Muscle of leg (tissue), 11 donors: ENCODE data around the gene WNT9A. TPM values are rescaled to one million over a fixed set of nuclear protein-coding genes. Genes with fewer than 3 reads are reported as not detected.

Experiments used
- DNase-seq: peaks from one replicate; pipeline ENCODE4 v3.0.0; 2013
- H3K27ac ChIP-seq: one replicate; pipeline ENCODE4 v1.5.1; 2013; ENCODE audit warnings: mild to moderate bottlenecking, low read length, control low read depth
- H3K27me3 ChIP-seq: one replicate; pipeline ENCODE4 v1.6.1; 2013; ENCODE audit warnings: low read length; ENCODE audit not compliant: control insufficient read depth, insufficient read depth
- H3K36me3 ChIP-seq: one replicate; pipeline ENCODE4 v1.6.1; 2013; ENCODE audit warnings: low read length; ENCODE audit not compliant: control insufficient read depth, insufficient read depth
- H3K4me1 ChIP-seq: one replicate; pipeline ENCODE4 v1.6.1; 2013; ENCODE audit warnings: low read length; ENCODE audit not compliant: control insufficient read depth, insufficient read depth
- H3K4me3 ChIP-seq: one replicate; pipeline ENCODE4 v1.5.1; 2013; ENCODE audit warnings: low read length, control low read depth
- H3K9me3 ChIP-seq: replicated peaks from 2 replicates; pipeline ENCODE4 v1.6.1; 2013; ENCODE audit warnings: low read depth, low read length; ENCODE audit not compliant: control insufficient read depth
- WGBS: methylation state at CpG from one replicate; pipeline ENCODE4 v1.1.5; 2013; ENCODE audit warnings: missing lambda C conversion rate; ENCODE audit not compliant: insufficient coverage; 5-methylcytosine and 5-hydroxymethylcytosine counted together
- polyA plus RNA-seq, 8 donors: library from polyadenylated mRNA; unstranded; fragments of 120-200 nt; gene quantifications; one replicate each; pipeline versions ENCODE4 v1.2.1 to v1.2.3, GENCODE V29; 2013; ENCODE audit warnings: inconsistent platforms in 1 of 8, low replicate concordance in 1 of 8; ENCODE audit not compliant: insufficient read length in 8 of 8, insufficient read depth in 1 of 8
- total RNA-seq: library from RNA; stranded (reverse); fragments of 120-200 nt; gene quantifications from one replicate; pipeline ENCODE4 v1.2.4, GENCODE V29; 2013

WNT9A gene
- total and polyA plus RNA-seq, 9 donors = 4.6 to 10.2 (median 6.5) TPM

DNA sequence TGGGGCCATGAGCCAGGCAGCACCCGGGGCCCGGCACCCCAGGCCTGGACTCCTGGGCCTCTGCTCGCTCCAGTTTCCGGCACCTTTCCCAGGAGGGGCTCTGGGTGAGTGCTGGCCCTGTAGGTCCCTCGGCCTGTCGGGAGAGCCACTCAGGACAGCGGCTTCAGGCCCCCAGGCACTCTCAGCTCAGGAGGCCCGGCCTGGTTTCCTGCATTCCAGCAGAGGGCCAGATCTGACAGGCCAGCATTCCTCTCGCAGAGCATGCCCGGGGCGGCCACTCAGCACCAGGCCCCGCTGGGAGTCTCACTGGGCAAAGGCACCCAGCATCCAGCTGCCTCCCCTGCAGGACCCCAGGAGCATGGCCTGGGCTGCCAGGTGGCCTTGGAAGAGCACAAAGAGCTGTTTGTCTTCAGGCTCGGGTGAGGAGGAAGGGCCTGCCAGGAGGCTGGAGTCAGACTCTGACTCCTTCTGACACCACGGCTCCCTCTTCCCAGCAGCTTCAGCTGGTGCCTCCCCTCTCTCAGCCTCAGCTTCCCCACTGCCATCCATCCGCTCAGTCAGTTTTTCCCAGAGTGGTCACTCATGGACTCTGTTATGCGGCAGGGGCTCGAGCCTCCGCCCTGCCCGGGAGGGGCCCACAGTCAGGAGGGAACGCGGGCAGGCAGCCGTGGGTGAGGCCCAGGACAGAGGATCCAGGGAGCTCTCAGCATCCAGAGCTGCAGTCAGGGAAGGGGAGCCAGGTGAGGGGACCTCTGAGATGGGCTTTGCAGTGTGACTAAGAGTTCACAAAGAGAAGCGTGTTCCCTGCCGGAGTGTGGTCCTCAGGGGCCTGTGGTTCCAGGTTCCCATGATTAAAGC, 51.7 kb downstream of the WNT9A start:
- Histone ChIP-seq H3K36me3 (no peaks in the 10 kb centered on the region), H3K9me3 (no peaks in the 10 kb centered on the region), H3K27me3 (no peaks in the 10 kb centered on the region), H3K4me3 (no peak overlapping the region), H3K27ac (no peak overlapping the region), H3K4me1 (peaks cover 33% of the 10 kb centered on the region)
- peak; percentile 50 for DNase-seq
- 49% methylated on average over 22 of the region's 24 CpGs for WGBS

DNA sequence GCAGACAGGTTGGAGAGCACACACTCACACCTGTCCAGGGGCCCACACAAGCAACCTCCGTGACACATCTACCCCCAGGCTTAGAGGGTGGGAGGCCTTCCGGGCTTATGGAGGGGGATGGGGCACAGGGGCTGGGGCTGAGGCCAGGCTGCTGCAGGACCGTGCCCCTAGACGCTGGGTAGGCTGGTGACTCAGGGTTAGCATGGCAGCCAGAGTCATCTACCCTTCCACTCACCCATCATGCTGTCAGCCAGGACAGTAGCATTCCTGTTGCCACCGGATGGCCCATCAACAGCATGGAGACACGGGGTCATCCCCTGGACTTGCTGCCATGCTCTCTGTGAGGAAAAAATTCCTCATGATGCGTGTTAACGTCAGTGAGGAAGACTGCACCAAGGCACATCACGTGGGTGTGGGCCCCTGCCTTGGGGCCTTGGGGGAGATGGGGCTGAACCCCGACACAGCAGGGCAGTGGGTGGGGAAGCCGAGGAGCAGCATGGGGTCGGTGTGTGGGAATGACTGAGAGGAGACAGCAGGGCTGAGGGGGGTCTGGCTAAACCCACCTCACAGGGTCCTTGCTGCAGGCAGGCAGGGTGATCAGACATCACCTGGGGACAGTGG, 52.8 kb downstream of the WNT9A start:
- no peaks in the 10 kb centered on the region for H3K36me3 ChIP-seq
- no peaks in the 10 kb centered on the region for H3K9me3 ChIP-seq
- H3K4me3 ChIP-seq = no peak overlapping the region
- peaks cover 35% of the 10 kb centered on the region for H3K4me1 ChIP-seq
- no peaks in the 10 kb centered on the region for H3K27me3 ChIP-seq
- no peak for DNase-seq
- no peak overlapping the region for H3K27ac ChIP-seq
- 83% methylated on average over 10 of the region's 12 CpGs for WGBS

DNA sequence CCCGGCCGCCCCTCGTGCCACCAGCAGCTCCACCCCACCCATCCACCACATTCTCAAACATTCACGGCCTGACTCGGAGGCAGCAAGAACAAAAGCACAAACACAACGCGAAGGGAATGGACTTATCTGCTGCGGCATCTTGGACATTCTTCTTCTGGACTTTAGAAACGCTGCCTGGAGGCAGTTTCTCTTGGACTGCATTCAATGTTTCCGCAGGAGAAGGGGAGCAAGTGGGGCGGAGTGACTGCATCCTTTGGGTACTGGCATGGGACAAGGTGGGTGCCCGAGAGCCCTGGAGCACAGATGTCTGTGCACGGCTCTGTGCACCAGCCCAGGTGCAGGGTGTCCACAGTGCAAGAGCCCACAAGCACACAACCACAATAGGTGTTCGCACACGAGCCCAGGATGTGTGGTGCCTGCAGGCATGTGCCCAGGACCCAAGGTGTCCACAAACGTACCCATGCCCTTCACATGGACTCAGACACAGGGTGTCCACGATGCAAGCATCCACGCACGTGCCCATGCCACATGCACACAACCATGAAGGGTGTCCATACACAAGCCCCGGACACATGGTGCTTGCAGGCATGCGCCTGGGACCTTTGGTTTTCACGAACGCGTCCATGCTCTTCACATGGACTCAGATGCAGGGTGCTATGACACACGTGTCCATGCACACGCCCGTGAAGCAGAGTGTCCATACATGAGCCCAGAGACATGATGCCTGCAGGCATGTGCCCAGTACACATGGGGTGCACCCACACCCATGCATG, 53.6 kb downstream of the WNT9A start:
- Histone ChIP-seq H3K27ac (no peak overlapping the region), H3K27me3 (no peaks in the 10 kb centered on the region), H3K36me3 (no peaks in the 10 kb centered on the region), H3K9me3 (no peaks in the 10 kb centered on the region), H3K4me3 (no peak overlapping the region), H3K4me1 (peaks cover 29% of the 10 kb centered on the region)
- no peak for DNase-seq
- 84% methylated on average over 26 of the region's 27 CpGs for WGBS

DNA sequence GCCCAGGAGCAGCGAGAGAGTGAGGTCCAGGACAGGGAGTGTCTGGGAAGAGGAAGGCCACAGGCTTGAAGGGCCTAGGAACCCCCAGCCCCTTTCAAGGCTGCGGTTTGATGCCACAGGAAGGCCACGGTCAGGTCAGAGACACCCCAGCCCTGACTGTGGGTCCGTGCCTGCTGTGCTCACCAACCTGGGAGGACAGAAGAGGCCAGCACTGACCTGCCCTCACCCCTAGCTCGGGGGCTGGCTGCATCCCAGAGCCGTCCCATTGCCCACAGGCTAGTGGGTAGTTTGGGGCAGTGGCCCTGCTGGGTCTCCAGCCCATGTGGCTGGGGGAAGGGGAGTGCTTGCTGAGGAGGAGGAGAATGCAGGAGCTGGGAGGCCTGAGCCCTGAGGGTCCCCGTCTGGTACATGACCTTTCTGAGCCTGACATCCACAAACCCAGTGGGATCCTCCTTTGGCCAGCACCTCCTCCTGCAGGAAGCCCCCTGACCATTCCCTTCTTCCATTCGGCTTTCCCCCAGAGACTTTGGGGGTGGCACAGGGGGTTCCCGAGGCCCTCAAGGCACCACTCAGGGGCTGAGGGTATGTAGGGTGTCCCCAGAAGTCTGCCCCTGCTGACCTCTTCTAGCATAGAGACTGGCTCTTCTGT, 54.3 kb downstream of the WNT9A start:
- 88% methylated on average over 7 of the region's 9 CpGs for WGBS
- no peak for DNase-seq
- H3K4me3 ChIP-seq = no peak overlapping the region
- H3K4me1 ChIP-seq = peaks cover 27% of the 10 kb centered on the region
- H3K27ac ChIP-seq = no peak overlapping the region
- H3K36me3 ChIP-seq = no peaks in the 10 kb centered on the region
- no peaks in the 10 kb centered on the region for H3K9me3 ChIP-seq
- H3K27me3 ChIP-seq = no peaks in the 10 kb centered on the region

DNA sequence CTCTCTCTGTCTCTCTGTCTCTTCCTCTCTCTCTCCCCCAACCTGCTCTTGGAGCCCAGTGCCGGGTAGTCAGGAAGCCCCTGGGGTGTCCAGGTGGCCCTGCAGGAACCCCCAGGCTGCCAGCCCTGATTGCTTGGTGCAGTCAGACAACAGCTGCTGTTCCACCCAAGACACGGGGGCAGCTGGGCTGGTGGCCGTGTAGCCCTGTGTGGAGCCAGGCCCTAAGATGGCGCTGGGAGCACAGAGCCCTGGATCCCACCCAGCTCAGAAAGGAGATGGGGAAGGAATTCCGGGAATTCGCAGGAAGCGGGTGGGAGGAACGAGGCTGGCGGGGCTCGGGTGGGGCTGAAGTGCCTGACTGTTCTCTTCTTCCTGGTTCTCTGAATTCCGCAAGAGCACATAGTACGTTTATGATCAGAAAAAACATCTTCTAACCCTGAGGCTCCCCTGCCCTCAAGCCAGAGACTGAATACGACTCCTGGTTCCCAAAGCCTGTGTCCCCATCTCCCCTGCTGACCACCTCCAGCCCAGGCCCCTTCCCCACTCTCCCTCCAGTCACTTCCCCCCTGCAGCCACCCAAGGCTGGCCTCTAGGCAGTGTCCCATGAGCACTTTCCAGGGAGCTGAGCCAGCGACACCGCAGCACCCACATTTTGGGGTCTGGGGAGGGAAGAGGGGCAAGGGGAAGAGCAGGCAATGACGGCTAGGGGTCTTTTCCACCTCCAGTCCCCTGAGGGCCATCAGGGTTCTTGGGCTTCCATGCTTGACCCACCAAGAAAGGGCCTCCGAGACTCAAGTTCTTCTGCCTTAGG, 55.0 kb downstream of the WNT9A start:
- Histone ChIP-seq H3K9me3 (no peaks in the 10 kb centered on the region), H3K4me3 (no peak overlapping the region), H3K36me3 (no peaks in the 10 kb centered on the region), H3K4me1 (peaks cover 32% of the 10 kb centered on the region), H3K27ac (no peak overlapping the region), H3K27me3 (peaks cover 4% of the 10 kb centered on the region)
- DNase-seq = peak; percentile 27
- WGBS = 55% methylated on average over 13 of the region's 17 CpGs

DNA sequence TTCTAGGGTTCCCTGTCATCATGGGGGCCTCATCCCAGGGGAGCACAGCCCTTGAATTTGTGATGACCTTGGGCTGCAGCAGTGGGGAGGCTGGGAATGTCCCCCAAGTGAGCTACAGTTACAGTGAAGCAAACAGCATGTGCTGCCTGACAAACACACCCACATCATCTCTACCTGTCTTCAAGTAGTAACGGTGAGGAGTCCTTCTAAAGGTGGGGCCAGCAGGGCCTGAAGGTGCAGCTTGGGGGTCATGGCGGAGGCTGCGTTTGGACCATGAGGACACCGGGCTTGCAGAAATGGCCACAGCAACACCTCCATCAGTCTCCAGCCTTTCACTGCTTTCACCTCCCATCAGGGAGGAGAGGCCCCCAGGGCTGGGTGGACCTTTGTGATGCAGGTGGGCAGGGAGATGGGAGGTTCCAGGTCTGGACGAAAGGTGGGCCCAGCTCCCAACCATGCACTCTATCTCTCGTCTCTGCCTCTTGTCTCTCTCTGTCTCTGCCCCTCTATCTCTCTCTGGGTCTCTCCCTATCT, 55.7 kb downstream of the WNT9A start:
- peaks cover 39% of the 10 kb centered on the region for H3K4me1 ChIP-seq
- H3K9me3 ChIP-seq = no peaks in the 10 kb centered on the region
- H3K36me3 ChIP-seq = no peaks in the 10 kb centered on the region
- H3K4me3 ChIP-seq = no peak overlapping the region
- 83% methylated on average over 1 of the region's 6 CpGs for WGBS
- DNase-seq = no peak
- no peak overlapping the region for H3K27ac ChIP-seq
- peaks cover 9% of the 10 kb centered on the region for H3K27me3 ChIP-seq

DNA sequence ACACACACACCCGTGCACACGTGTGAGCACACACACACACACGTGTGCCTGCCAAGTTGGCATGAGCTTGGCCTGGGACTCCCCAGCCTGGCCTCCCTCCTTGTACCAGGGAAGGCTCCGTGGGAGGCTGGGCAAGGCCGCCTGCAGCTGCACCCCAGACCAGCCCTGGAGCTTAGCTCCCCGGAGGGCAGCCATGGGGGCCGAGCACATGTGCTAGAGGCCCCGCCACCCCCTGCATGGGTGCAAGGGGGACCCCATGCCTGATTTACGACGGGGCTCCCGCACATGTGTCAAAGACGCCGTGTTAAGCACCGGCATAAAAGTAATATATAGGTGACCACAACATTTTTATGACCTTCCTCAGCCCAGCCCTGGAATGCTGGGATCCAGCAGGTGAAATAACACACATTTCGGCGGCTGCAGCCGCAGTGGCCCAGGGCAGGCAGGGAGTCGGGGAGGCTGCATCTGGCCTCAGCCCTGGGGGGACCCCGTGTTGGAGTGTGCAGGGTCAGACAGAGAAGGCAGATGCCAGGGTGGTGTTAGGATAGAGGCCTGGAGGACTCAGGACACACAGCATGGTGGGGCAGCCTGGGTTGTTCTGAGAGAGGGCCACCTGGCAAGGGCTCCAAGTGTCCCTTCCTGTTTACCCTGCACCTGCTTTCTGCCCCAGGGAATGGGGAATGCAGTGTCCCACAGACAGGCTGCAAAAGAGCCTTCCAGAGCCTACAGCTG, 56.3 kb downstream of the WNT9A start:
- WGBS = 31% methylated on average over 13 of the region's 19 CpGs
- no peak overlapping the region for H3K4me3 ChIP-seq
- no peaks in the 10 kb centered on the region for H3K36me3 ChIP-seq
- H3K27ac ChIP-seq = no peak overlapping the region
- peaks cover 44% of the 10 kb centered on the region for H3K4me1 ChIP-seq
- DNase-seq = peak; percentile 21
- H3K9me3 ChIP-seq = no peaks in the 10 kb centered on the region
- H3K27me3 ChIP-seq = peaks cover 11% of the 10 kb centered on the region

DNA sequence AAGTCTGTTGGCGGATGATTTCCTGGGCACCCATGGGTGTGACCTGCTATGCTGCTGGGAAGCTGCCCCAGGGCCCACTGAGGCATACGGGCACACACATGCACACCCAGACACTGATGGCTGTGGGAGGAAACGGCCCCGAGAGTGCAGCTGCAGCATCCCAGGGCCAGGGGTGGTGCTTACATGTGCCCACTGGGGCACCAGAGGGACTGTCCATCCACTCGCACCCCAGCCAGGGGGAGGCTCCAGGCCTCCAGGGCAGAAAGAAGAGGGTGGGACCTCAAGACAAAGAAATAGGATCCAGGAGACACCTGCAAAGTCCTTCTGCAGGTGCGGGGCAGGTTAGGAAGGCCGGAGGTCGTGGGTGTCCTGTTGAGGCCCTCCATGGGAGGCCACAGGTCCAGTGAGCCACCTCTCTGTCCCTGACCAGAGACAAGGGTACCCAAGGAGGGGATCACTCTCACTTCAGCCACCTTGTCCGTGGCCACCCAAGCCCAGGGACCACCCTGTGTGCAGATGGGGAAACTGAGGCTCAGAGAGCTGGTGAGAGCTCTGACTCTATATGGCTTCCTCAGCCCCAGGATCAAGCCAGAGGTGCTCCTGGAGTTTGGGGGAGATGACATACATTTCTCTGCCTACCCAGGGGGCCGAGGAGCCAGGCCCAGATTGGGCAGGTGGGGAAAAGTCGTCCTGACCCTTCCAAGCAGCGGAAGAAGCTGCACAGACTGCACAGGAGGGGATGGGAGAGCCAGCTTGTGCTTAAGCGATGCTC, 57.1 kb downstream of the WNT9A start:
- H3K4me3 ChIP-seq = no peak overlapping the region
- H3K27me3 ChIP-seq = peaks cover 11% of the 10 kb centered on the region
- no peak for DNase-seq
- no peak overlapping the region for H3K27ac ChIP-seq
- H3K36me3 ChIP-seq = no peaks in the 10 kb centered on the region
- H3K9me3 ChIP-seq = no peaks in the 10 kb centered on the region
- peaks cover 45% of the 10 kb centered on the region for H3K4me1 ChIP-seq
- WGBS = 78% methylated on average over 10 of the region's 13 CpGs
